Memory B cell (primary cell): ENCODE data around the gene MIOX.

Source experiments
- ATAC-seq: fragments of 150-1000 bp; cut with Tn5 transposase; 2 replicates; pipeline ENCODE4 v1.10.0; 2021; ENCODE audit warnings: low read depth, mild to moderate bottlenecking, moderate library complexity
- DNase-seq, 2 donors: peaks; one replicate each; pipeline ENCODE4 v3.0.0; 2022; ENCODE audit warnings: low spot score in 2 of 2
- H3K27ac Mint-ChIP-seq: one replicate; pipeline ENCODE4 v1.8.0; 2022; ENCODE audit warnings: mild to moderate bottlenecking, moderate library complexity, mixed read lengths
- H3K27me3 Mint-ChIP-seq: one replicate; pipeline ENCODE4 v1.8.0; 2022; ENCODE audit warnings: mixed read lengths
- H3K36me3 Mint-ChIP-seq: one replicate; pipeline ENCODE4 v1.8.0; 2022; ENCODE audit warnings: mild to moderate bottlenecking, mixed read lengths
- H3K4me1 Mint-ChIP-seq: one replicate; pipeline ENCODE4 v1.8.0; 2022; ENCODE audit warnings: mixed read lengths
- H3K4me3 Mint-ChIP-seq: one replicate; pipeline ENCODE4 v1.8.0; 2022; ENCODE audit warnings: mild to moderate bottlenecking, moderate library complexity, mixed read lengths
- H3K9me3 Mint-ChIP-seq: one replicate; pipeline ENCODE4 v1.8.0; 2022; ENCODE audit warnings: mixed read lengths

Gene MIOX

DNA sequence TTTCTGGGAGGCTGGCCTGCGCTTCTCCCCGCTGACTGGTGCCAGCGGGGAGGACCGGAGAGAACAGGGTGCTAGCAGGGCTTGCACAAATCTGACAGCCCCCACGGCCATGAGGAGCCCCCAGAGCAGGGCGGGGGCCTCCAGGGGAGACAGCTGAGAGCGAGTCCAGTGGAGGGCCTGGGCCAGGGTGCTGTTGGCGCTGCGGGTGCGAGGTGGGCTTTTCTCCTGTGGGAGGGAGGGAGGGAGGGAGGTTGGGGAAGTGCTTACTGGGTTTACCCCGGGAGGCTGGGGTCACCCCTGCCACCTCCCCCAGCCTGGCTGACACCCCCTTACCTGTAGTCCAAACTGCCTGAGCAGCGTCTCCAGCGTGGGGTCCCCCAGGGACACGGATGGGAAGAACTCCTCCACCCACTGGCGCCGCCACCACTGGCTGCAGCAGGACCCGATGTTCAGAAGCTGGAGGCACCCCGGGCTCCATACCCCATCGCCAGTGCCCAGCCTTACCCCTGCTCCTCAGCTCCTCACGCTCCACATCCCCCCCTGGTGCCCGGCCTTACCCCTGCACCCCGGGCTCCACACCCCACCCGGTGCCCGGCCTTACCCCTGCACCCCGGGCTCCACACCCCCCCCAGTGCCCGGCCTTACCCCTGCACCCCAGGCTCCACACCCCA is 17.0 kb downstream of the MIOX start:
- DNase-seq = no peak
- no peaks in the 10 kb centered on the region for H3K36me3 Mint-ChIP-seq
- no peak overlapping the region for H3K27ac Mint-ChIP-seq
- H3K4me3 Mint-ChIP-seq = no peak overlapping the region
- H3K4me1 Mint-ChIP-seq = peaks cover 10% of the 10 kb centered on the region
- no peaks in the 10 kb centered on the region for H3K9me3 Mint-ChIP-seq
- H3K27me3 Mint-ChIP-seq = no peaks in the 10 kb centered on the region
- ATAC-seq = no peak

DNA sequence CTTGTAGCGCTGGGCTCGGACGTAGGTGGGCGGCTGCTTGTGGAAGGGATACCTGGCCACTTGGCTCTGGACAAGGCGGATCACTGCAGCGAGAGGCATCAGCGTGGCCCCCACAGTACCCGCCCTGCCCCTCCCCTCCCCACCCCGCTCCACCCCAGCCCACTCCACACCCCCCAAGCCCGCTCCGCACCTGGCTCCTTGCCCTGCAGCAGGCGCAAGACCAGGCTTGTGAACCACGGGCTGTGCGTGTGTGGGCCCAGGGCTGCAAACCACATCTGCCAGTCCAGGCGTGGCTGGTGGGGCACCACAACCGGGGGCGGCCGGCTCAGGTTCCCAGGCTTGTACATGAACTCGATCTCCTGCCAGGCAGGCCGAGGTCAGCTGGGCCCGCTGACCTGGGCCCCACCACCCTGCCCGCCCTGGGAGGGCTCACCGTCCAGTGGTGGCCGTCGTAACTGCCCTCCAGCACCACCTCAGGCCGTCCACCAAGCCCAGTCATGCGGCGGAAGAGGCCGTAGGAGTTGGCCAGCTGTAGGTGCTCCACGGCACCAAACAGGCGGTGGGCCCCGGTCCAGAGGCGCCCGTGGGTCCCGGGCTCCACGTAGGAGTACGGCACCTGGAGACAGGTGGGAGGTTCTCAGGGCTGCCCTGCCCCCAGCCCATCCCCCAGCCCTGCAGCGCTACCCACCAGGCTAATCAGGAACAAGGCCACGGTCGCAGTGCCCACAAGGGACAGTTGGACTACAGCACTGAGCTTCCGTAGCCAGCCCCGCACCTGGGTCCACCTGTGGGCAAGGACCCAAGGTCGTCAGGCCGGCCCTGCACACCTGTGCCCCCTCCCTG is 17.9 kb downstream of the MIOX start:
- no peaks in the 10 kb centered on the region for H3K36me3 Mint-ChIP-seq
- no peak overlapping the region for H3K4me3 Mint-ChIP-seq
- H3K9me3 Mint-ChIP-seq = no peaks in the 10 kb centered on the region
- DNase-seq (no peak), ATAC-seq (no peak)
- peaks cover 18% of the 10 kb centered on the region for H3K4me1 Mint-ChIP-seq
- H3K27ac Mint-ChIP-seq = no peak overlapping the region
- no peaks in the 10 kb centered on the region for H3K27me3 Mint-ChIP-seq

DNA sequence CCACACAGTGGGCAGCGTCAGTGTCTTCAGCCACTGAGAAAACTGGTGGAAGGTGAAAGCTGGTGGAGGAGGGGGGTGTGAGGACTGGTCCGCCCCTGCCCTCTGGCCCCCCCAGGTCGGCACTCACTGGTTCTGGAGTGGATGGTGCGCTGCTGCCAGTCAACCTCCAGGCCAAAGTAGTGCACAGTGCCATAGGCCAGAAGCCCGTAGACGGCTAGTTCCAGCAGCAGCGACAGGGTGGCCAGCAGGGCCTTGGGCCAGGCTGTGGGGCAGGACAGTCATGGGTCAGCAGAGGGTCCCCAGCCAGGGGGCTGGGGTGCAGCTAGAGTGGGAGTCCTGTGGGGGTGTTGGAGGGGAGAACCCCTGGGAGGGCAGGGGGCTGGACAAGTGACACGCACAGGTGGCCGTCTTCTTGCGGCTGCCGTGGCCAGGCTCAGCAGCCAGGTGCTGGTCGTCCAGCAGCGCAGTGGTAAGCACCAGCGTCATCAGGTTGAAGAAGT is 18.7 kb downstream of the MIOX start:
- no peaks in the 10 kb centered on the region for H3K36me3 Mint-ChIP-seq
- peaks cover 18% of the 10 kb centered on the region for H3K4me1 Mint-ChIP-seq
- H3K4me3 Mint-ChIP-seq = no peak overlapping the region
- ATAC-seq (no peak), DNase-seq (no peak)
- H3K27me3 Mint-ChIP-seq = no peaks in the 10 kb centered on the region
- no peak overlapping the region for H3K27ac Mint-ChIP-seq
- no peaks in the 10 kb centered on the region for H3K9me3 Mint-ChIP-seq

DNA sequence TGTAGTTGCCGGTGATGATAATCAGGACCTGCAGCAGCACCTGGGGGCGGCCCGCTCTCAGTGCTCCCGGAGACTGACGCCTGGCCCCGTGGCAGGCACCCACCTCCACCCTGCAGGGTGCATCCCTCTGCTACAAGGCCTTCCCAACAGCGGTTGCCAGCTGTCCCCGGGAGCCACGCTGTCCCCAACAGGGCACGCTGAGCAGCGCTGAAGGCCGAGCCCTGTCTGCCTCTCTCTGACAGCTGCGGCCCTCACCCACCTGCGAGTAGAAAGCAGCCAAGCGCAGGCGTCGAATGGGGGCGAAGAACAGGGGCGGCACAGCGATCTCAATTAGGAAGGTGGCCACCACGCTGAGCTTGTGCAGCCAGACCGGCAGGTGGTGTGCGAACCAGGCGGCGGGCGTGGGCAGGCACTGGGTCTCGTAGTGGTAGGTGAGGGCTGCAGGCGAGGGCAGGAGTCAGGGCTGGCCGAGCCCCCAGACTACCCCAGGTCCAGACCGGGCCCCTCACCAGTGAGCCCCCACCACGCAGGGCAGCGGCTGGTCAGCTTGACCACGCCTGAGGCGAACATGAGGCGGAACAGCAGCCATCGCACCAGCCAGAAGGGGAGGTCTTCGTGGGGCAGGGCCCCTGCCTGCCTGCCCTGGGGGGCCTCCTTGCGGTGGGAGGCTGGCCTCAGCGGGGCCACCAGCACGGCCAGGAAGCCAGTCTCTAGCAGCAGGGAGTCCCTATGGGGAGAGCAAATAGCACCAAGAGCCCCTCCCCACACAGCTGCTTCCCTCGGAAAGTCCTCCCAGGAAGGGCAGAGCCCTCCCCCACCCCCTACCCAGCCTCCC is 19.3 kb downstream of the MIOX start:
- H3K27me3 Mint-ChIP-seq = no peaks in the 10 kb centered on the region
- ATAC-seq = no peak
- H3K4me3 Mint-ChIP-seq = peak overlapping the region; percentile 98
- DNase-seq = no peak
- no peaks in the 10 kb centered on the region for H3K36me3 Mint-ChIP-seq
- no peak overlapping the region for H3K27ac Mint-ChIP-seq
- H3K4me1 Mint-ChIP-seq = peaks cover 18% of the 10 kb centered on the region
- no peaks in the 10 kb centered on the region for H3K9me3 Mint-ChIP-seq

DNA sequence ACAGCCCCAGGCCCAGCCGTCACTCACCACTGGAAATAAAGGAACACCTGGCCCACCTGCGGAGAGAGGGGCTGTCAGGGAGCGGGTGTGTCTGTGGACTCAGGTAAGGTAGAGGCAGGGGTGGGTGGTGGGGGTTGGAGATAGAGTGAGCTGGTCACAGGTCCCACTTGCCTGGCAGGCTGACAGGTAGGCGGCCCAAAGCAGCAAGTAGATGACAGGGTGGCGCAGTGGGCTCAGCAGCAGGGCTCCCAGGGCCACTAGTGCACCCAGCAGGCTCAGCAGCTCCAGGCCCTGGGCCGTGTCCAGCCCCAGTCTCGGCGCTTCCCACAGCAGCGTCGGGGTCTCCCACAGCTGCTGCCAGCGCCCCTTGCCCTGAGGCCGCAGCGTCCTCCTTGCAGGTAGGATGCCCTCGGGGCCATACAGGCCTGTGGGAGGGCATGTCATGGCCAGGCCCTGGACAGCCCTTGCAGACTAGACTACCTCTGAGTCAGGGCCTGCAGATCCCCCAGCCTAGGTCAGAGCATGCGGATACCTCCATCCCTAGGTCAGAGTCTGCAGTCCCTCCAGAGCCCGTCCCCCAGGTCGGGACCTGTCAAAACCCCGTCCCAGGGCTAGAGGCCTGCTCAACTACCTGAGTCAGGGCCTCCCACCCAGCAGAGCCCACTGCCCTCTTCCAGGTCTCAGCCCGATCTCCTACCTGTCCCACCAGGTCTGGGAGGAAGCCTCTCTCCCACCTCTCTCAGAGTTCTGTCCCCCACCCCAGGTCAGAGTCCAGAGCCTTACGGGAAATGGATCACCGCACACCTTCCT is 20.2 kb downstream of the MIOX start:
- DNase-seq (no peak), ATAC-seq (no peak)
- Mint-ChIP-seq H3K4me1 (peaks cover 18% of the 10 kb centered on the region), H3K4me3 (peak overlapping the region; percentile 98), H3K27ac (peak overlapping the region; percentile 87), H3K36me3 (no peaks in the 10 kb centered on the region), H3K9me3 (no peaks in the 10 kb centered on the region), H3K27me3 (no peaks in the 10 kb centered on the region)

DNA sequence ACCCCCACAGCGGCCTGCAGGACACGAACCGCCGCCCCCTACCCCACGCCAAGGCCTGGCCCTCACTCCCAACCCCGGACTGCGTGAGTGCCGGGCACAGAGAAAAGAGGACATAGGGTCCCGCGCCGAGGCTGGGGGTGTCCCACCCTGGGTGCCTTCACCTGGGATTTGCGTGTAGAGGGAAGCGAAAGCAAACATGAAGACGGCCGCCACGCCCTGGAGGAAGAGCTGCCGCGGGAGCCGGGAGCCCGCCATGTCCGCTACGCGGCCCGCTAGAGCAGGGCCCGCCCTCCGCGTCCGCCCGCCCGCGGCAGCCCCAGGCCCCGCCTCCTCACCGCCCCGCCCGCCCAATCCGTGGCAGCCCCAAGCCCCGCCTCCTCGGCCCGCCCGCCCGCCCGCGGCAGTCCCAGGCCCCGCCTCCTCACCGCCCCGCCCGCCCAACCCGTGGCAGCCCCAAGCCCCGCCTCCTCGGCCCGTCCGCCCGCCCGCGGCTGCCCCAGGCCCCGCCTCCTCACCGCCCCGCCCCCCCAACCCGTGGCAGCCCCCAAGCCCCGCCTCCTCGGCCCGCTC is 20.8 kb downstream of the MIOX start, which contains the start of gene LMF2:
LMF2 (minus strand) TSS at position 282 of the 570 bp plus-strand sequence; CDS start at position 255, 27 bp downstream.
- no peaks in the 10 kb centered on the region for H3K27me3 Mint-ChIP-seq
- no peaks in the 10 kb centered on the region for H3K9me3 Mint-ChIP-seq
- H3K27ac Mint-ChIP-seq = peak within 1 kb of the TSS; percentile 97
- ATAC-seq (peak; percentile 71), DNase-seq (peak; percentile 88 to 90)
- peak within 1 kb of the TSS; percentile 98 for H3K4me3 Mint-ChIP-seq
- peaks cover 18% of the 10 kb centered on the region for H3K4me1 Mint-ChIP-seq
- H3K36me3 Mint-ChIP-seq = peaks cover 2% of the 10 kb centered on the region

DNA sequence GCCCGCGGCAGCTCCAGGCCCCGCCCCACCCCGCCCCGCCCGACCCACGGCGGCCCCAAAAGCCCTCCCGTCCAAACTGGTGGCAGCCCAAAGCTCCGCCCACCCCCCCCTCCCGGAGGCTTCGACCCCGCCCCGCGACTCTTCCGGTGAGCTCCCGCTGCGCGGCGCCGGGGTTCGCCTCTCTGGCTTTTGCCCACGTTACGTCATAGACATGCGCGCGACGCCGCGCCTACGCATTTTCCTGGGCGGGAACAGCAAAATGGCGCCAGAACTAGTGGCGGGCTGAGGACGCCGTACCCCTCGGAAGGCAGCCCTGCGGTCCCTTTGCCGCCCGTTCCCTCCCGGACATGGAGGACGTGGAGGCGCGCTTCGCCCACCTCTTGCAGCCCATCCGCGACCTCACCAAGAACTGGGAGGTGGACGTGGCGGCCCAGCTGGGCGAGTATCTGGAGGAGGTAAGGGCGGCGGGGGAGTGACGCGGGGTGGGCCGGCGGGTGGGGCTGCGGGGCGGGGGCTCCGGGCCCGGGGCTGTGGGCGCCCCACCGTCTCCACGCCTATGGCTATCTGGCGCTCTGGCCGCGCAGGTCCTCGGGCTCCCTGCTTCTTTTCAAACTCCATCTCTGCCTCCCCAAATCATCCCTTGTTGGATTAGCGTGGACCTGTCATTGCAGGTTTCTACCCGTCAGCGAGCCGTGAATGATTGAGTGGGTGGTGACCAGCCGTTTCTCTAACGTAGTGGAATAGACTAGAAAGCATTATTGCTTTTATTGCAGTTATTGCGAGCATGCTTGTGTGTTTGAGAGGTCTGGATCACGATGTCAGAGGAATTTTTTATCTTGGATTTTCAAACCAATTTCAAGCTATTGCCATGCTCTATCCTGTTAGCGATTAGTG is 21.6 kb downstream of the MIOX start, which contains the start of gene NCAPH2:
NCAPH2 (plus strand) TSS at position 234 of the 894 bp plus-strand sequence; CDS start at position 348, 114 bp downstream.
- peaks cover 2% of the 10 kb centered on the region for H3K36me3 Mint-ChIP-seq
- ATAC-seq (peak; percentile 76), DNase-seq (peak; percentile 94 to 95)
- H3K4me1 Mint-ChIP-seq = peaks cover 18% of the 10 kb centered on the region
- no peaks in the 10 kb centered on the region for H3K27me3 Mint-ChIP-seq
- peak within 1 kb of the TSS; percentile 98 for H3K4me3 Mint-ChIP-seq
- H3K9me3 Mint-ChIP-seq = no peaks in the 10 kb centered on the region
- peak within 1 kb of the TSS; percentile 97 for H3K27ac Mint-ChIP-seq

DNA sequence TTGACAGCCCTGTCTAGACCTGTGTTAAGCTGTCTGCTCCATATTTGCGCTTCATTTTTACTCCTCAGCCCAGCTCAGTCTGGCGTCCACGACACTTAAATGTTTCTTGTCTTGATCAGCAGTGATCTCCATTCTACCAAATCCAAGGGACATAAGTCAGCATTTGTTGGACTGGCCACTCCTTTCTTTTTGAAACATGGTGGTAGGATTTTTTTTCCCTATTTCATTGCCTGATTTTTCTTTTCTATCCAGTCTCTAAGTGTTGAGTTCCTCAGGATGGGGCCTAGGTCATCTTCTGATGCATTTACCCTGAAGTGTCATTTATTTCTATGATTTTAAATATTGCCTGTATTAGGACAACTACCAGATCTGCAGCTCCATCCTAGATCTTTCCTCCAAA is 22.2 kb downstream of the MIOX start:
- peaks cover 2% of the 10 kb centered on the region for H3K36me3 Mint-ChIP-seq
- H3K4me3 Mint-ChIP-seq = peak overlapping the region; percentile 97
- H3K27me3 Mint-ChIP-seq = no peaks in the 10 kb centered on the region
- peak overlapping the region; percentile 97 for H3K27ac Mint-ChIP-seq
- H3K4me1 Mint-ChIP-seq = peaks cover 18% of the 10 kb centered on the region
- DNase-seq (no peak), ATAC-seq (no peak)
- no peaks in the 10 kb centered on the region for H3K9me3 Mint-ChIP-seq

DNA sequence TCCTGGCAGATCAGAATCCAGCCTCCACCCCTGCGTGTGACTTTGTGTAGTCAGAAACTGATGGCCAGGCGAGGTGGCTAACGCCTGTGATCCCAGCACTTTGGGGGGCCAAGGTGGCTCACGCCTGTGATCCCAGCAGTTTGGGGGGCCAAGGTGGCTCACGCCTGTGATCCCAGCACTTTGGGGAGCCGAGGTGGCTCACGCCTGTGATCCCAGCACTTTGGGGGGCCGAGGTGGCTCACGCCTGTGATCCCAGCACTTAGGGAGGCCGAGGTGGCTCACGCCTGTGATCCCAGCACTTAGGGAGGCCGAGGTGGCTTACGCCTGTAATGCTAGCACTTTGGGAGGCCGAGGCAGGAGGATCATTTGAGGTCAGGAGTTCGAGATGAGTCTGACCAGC is 26.5 kb downstream of the MIOX start:
- peaks cover 11% of the 10 kb centered on the region for H3K36me3 Mint-ChIP-seq
- H3K4me1 Mint-ChIP-seq = peaks cover 20% of the 10 kb centered on the region
- ATAC-seq (no peak), DNase-seq (no peak)
- no peaks in the 10 kb centered on the region for H3K9me3 Mint-ChIP-seq
- H3K27me3 Mint-ChIP-seq = no peaks in the 10 kb centered on the region
- H3K27ac Mint-ChIP-seq = no peak overlapping the region
- H3K4me3 Mint-ChIP-seq = no peak overlapping the region

DNA sequence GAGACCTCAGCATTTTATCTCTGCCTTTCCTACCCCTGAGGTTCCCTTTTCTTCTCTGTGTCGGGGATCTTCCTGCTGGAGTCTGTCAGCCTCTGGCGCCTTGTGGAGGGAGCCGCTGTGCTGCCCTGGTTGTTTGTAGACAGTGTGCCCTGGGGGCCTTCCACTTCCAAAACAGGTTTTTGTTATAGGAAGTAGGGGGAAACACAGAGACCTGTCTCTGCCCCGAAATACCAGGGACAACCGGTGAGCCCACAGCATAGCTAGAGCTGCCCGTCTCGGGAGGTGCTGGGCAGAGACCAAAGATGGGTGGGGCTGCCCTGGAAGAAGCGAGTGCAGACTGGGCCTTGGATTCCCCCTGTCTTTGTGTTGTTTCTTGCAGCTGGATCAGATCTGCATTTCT is 29.4 kb downstream of the MIOX start:
- Mint-ChIP-seq H3K27ac (no peak overlapping the region), H3K36me3 (peaks cover 12% of the 10 kb centered on the region), H3K9me3 (no peaks in the 10 kb centered on the region), H3K4me3 (no peak overlapping the region), H3K27me3 (no peaks in the 10 kb centered on the region), H3K4me1 (peaks cover 8% of the 10 kb centered on the region)
- DNase-seq (no peak), ATAC-seq (no peak)

DNA sequence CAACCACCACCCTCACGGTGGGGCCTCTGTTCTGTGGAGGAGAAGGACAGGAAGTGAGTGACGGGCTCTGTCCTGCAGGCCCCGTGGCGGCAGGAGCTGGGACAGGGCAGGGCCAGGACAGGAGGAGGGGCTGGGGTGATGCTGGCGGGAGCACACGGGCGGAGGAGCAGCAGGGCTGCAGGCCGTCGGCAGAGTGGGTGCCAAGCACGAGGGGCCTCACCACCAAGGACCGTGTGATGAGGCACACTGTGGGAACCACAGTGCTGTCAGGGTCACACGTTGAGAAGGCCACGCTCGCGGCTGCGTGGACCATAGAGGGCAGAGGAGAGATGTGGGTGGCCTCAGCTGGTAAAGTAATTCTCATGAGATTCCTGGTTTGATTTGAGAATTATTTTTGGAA is 30.2 kb downstream of the MIOX start:
- Mint-ChIP-seq H3K36me3 (peaks cover 15% of the 10 kb centered on the region), H3K27me3 (no peaks in the 10 kb centered on the region), H3K27ac (no peak overlapping the region), H3K9me3 (no peaks in the 10 kb centered on the region), H3K4me1 (peaks cover 8% of the 10 kb centered on the region), H3K4me3 (no peak overlapping the region)
- no peak for ATAC-seq
- DNase-seq = no peak
